ENCODE data around the gene FAM3B.

Gene FAM3B

GRCh38 chr21:41399246-41399800, 82.7 kb downstream of the FAM3B start:
- no peak for DNase-seq

DNA sequence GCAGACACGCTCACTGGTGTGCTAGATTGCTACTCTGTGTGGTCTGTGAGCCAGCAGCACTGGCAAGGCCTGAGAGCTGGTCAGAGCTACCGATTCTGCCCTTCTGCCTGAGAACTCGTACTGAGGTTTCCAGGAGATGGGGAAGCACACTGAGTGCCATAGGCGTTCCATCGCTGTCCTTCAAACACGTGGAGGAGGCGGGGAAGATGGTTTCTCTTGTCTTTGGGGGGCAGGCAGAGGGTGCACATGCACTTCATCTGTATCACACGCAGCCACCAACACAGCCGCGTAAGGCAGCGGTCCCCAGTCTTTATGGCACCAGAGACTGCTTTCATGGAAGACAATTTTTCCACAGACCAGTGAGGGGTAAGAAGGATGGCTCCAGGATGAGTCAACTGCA, 85.6 kb downstream of the FAM3B start:
- no peak for DNase-seq

GRCh38 chr21:41402796-41403195, 86.2 kb downstream of the FAM3B start:
- no peak for DNase-seq

GRCh38 chr21:41403331-41403730, 86.7 kb downstream of the FAM3B start:
- no peak for DNase-seq

GRCh38 chr21:41403966-41404365, 87.4 kb downstream of the FAM3B start:
- no peak for DNase-seq

- no peak for DNase-seq
Measured at GRCh38 chr21:41405321-41405720, 88.7 kb downstream of the FAM3B start.

GRCh38 chr21:41406340-41406739, 89.7 kb downstream of the FAM3B start:
- DNase-seq = no peak

Measured in NCI-H1092 (cell line).